Esophagus muscularis mucosa (tissue), 4 donors: ENCODE measurements around the gene CYYR1. TPM values are rescaled to one million over a fixed set of nuclear protein-coding genes. Genes with fewer than 3 reads are reported as not detected.

Source experiments
- DNase-seq: peaks from one replicate; pipeline ENCODE4 v3.0.0-alpha.2; 2017; ENCODE audit errors: extremely low spot score
- H3K27ac ChIP-seq, 4 donors: fragments of 200-600 bp; sonication (generic); replicated peaks in 1 of 4; 1 replicate in 3 of 4; 2 replicates in 1 of 4; pipeline ENCODE4 v1.5.1; 2016 to 2019; ENCODE audit warnings: mild to moderate bottlenecking in 1 of 4
- H3K27me3 ChIP-seq, 4 donors: fragments of 200-600 bp; sonication (generic); one replicate each; pipeline versions ENCODE4 v1.5.1 to v1.6.0; 2016 to 2019
- H3K36me3 ChIP-seq, 4 donors: fragments of 200-600 bp; sonication (generic); one replicate each; pipeline ENCODE4 v1.5.1; 2016 to 2019
- H3K4me1 ChIP-seq, 4 donors: fragments of 200-600 bp; sonication (generic); one replicate each; pipeline ENCODE4 v1.5.1; 2016 to 2019
- H3K4me3 ChIP-seq, 4 donors: fragments of 200-600 bp; sonication (generic); 1 replicate in 2 of 4; 2 replicates in 2 of 4; pipeline ENCODE4 v1.5.1; 2016 to 2019; ENCODE audit warnings: mild to moderate bottlenecking in 4 of 4, moderate library complexity in 1 of 4
- H3K9me3 ChIP-seq, 4 donors: fragments of 200-600 bp; sonication (generic); 1 replicate in 3 of 4; 2 replicates in 1 of 4; pipeline ENCODE4 v1.5.1; 2016 to 2019
- CTCF ChIP-seq, 3 experiments: fragments of 200-600 bp in 2 of 3; fragments of 450-650 bp in 1 of 3; sonication (generic) in 2 of 3; IDR thresholded peaks; one replicate each; pipeline ENCODE4 v1.5.1; 2017 to 2019; ENCODE audit warnings: antibody characterized with exemption in 3 of 3, mild to moderate bottlenecking in 2 of 3, moderate library complexity in 1 of 3
- EP300 ChIP-seq: sonication (generic); formaldehyde crosslinking; IDR thresholded peaks from one replicate; pipeline ENCODE4 v1.6.1; 2017; ENCODE audit warnings: antibody characterized with exemption
- POLR2A ChIP-seq: fragments of 450-650 bp; IDR thresholded peaks from one replicate; pipeline ENCODE4 v1.6.1; 2017; ENCODE audit warnings: antibody characterized with exemption, moderate library complexity, mild to moderate bottlenecking, low read depth
- POLR2AphosphoS5 ChIP-seq, 2 donors: sonication (generic); formaldehyde crosslinking; IDR thresholded peaks; one replicate each; pipeline ENCODE4 v1.6.1; 2017; ENCODE audit warnings: antibody characterized with exemption in 2 of 2
- WGBS: methylation state at CpG from one replicate; pipeline ENCODE4 v1.1.5; 2018; 5-methylcytosine and 5-hydroxymethylcytosine counted together
- intact Hi-C: fragments of 100-400 bp; cut with DNase I; formaldehyde crosslinking; loops from one replicate; pipeline ENCODE4 v1.15.1; 2023
- total RNA-seq, 4 donors: library from RNA; depleted of rRNA; stranded (reverse); fragments of >200 nt; gene quantifications; one replicate each; pipeline versions ENCODE4 v1.1.0 to v1.2.1, GENCODE V29; 2016

CYYR1 gene
- total RNA-seq, 4 donors from 2014 or later, result 10.0 to 19.3 (median 16.3) TPM

DNA sequence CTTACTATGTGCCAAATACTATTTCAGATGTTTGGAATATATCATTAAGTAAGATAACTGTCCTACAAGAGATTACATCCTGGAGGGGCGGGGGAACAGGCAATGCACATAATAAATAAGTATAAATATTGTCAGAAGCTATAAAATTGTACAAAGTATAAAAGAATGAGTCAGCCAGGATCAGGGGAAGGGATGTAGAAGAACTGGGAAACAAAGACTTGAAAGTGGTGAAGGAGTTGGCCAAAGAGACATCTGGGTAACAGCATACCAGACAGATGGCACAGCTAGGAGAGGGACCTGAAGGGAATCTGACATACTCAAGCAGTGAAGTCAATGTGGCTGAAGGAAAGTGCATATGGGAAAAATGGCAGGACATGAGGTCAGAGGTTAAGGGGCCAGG lies 53.9 kb downstream of the CYYR1 start:
- Histone ChIP-seq H3K36me3 (no peaks in the 10 kb centered on the region), H3K27me3 (no peaks in the 10 kb centered on the region), H3K4me1 (no peaks in the 10 kb centered on the region), H3K9me3 (peaks cover 0 to 5% (median 0%) of the 10 kb centered on the region in 4 donors), H3K27ac (no peak overlapping the region), H3K4me3 (no peak overlapping the region)
- no peak for TF ChIP-seq POLR2A
- no peak for TF ChIP-seq CTCF (IDR thresholded peaks at IDR 0.05)
- no peak for TF ChIP-seq EP300
- TF ChIP-seq POLR2AphosphoS5 (IDR thresholded peaks at IDR 0.05), result no peak
- 86% methylated on average over 1 of the region's 1 CpG for WGBS
- intact Hi-C loops, result no loop called here
- DNase-seq, result no peak

- Histone ChIP-seq H3K4me1 (no peaks in the 10 kb centered on the region), H3K27me3 (no peaks in the 10 kb centered on the region), H3K4me3 (no peak overlapping the region), H3K9me3 (peaks cover 0 to 5% (median 0%) of the 10 kb centered on the region in 4 donors), H3K36me3 (no peaks in the 10 kb centered on the region), H3K27ac (no peak overlapping the region)
- intact Hi-C loops, result no loop called here
- no peak for TF ChIP-seq POLR2A
- TF ChIP-seq EP300, result no peak
- TF ChIP-seq CTCF (IDR thresholded peaks at IDR 0.05), result no peak
- no peak for TF ChIP-seq POLR2AphosphoS5 (IDR thresholded peaks at IDR 0.05)
- DNase-seq, result no peak
- WGBS, result 90% methylated on average over 3 of the region's 3 CpGs
Measured at GRCh38 chr21:26515257-26515656, 57.8 kb downstream of the CYYR1 start.

- intact Hi-C loops, result no loop called here
- Histone ChIP-seq H3K4me1 (no peaks in the 10 kb centered on the region), H3K9me3 (peaks cover 0 to 2% (median 0%) of the 10 kb centered on the region in 4 donors), H3K27ac (no peak overlapping the region), H3K4me3 (no peak overlapping the region), H3K27me3 (no peaks in the 10 kb centered on the region), H3K36me3 (no peaks in the 10 kb centered on the region)
- DNase-seq, result no peak
- 89% methylated on average over 1 of the region's 1 CpG for WGBS
- TF ChIP-seq EP300, result no peak
- no peak for TF ChIP-seq CTCF (IDR thresholded peaks at IDR 0.05)
Measured at GRCh38 chr21:26513212-26513611, 59.9 kb downstream of the CYYR1 start.

- intact Hi-C loops, result no loop called here
- Histone ChIP-seq H3K27me3 (no peaks in the 10 kb centered on the region), H3K36me3 (no peaks in the 10 kb centered on the region), H3K4me3 (no peak overlapping the region), H3K4me1 (no peaks in the 10 kb centered on the region), H3K27ac (no peak overlapping the region), H3K9me3 (no peaks in the 10 kb centered on the region)
- TF ChIP-seq POLR2AphosphoS5 (IDR thresholded peaks at IDR 0.05), result no peak
- TF ChIP-seq POLR2A, result no peak
- TF ChIP-seq CTCF (IDR thresholded peaks at IDR 0.05), result no peak
- TF ChIP-seq EP300, result no peak
- DNase-seq, result no peak
- WGBS, result 74% methylated on average over 5 of the region's 5 CpGs
Measured at GRCh38 chr21:26512664-26513063, 60.4 kb downstream of the CYYR1 start.

- no peak for TF ChIP-seq EP300
- H3K9me3 ChIP-seq, result no peaks in the 10 kb centered on the region
- no peak overlapping the region for H3K4me3 ChIP-seq
- no peak for DNase-seq
- H3K27ac ChIP-seq, result no peak overlapping the region
- H3K4me1 ChIP-seq, result no peaks in the 10 kb centered on the region
- 85% methylated on average over 2 of the region's 2 CpGs for WGBS
- no peaks in the 10 kb centered on the region for H3K27me3 ChIP-seq
- intact Hi-C loops, result no loop called here
- no peaks in the 10 kb centered on the region for H3K36me3 ChIP-seq
Measured at GRCh38 chr21:26508903-26509302, 64.2 kb downstream of the CYYR1 start.
